GM15510 (cell line): Measurements from ENCODE around the gene TSPAN11.

Experiments
- POLR2A ChIP-seq: IDR thresholded peaks from 3 replicates; pipeline ENCODE4 v1.6.1; 2011; ENCODE audit warnings: borderline replicate concordance; ENCODE audit not compliant: insufficient read length; ENCODE audit errors: extremely low read depth

TSPAN11 gene

GRCh38 chr12:31008241-31008761 is 81.8 kb downstream of the TSPAN11 start:
- TF ChIP-seq POLR2A = no peak

GRCh38 chr12:31008961-31009840 is 82.7 kb downstream of the TSPAN11 start:
- no peak for TF ChIP-seq POLR2A

- TF ChIP-seq POLR2A = no peak
These were observed 83.4 kb downstream of the TSPAN11 start for GRCh38 chr12:31009976-31010375.

- TF ChIP-seq POLR2A = no peak
These were observed 84.8 kb downstream of the TSPAN11 start for GRCh38 chr12:31011336-31011735.

GRCh38 chr12:31011746-31012566 is 85.4 kb downstream of the TSPAN11 start:
- TF ChIP-seq POLR2A = no peak

- no peak for TF ChIP-seq POLR2A
These were observed 88.7 kb downstream of the TSPAN11 start for GRCh38 chr12:31015215-31015614.

GRCh38 chr12:31016057-31016456 is 89.5 kb downstream of the TSPAN11 start:
- no peak for TF ChIP-seq POLR2A

GRCh38 chr12:31017535-31017934 is 91.0 kb downstream of the TSPAN11 start:
- no peak for TF ChIP-seq POLR2A

- no peak for TF ChIP-seq POLR2A
These were observed 91.7 kb downstream of the TSPAN11 start for GRCh38 chr12:31018106-31018789.

- TF ChIP-seq POLR2A = no peak
These were observed 92.4 kb downstream of the TSPAN11 start for GRCh38 chr12:31018790-31019505.

GRCh38 chr12:31019561-31019960 is 93.0 kb downstream of the TSPAN11 start:
- TF ChIP-seq POLR2A = no peak

- no peak for TF ChIP-seq POLR2A
These were observed 93.4 kb downstream of the TSPAN11 start for GRCh38 chr12:31019976-31020375.

GRCh38 chr12:31020385-31021166 is 94.0 kb downstream of the TSPAN11 start:
- TF ChIP-seq POLR2A = no peak

GRCh38 chr12:31021181-31021580 is 94.6 kb downstream of the TSPAN11 start:
- TF ChIP-seq POLR2A = no peak

- TF ChIP-seq POLR2A = no peak
These were observed 95.4 kb downstream of the TSPAN11 start for GRCh38 chr12:31021809-31022494.
